GM12801 (cell line): ENCODE data around the gene GPC2.

Experiments used
- TF ChIP-seq, protein P1 (sequence below): IDR thresholded peaks from one replicate; pipeline ENCODE4 v1.5.1; 2011; ENCODE audit warnings: control low read depth; ENCODE audit not compliant: insufficient read length; ENCODE audit errors: extremely low read depth

GPC2 gene

DNA sequence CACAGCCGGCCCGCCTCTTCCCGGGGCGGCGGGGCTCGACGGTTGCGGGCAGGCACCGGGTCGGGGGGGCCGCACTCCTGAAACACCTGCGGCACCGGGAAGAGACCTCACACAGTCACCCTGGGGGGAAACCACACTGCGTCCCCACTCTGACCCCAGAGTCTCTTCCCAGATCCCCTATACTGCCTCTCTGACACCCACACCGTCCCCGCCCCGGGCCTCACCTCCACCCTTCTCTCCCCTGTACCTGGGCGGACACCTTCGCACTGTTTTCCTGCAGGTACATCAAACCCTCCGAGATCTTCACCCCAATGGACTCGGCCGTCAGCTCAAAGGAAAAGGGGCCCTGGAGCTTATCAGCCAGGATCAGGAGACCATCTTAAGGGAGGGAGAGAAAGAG is 5.3 kb downstream of the GPC2 start:
- TF ChIP-seq, protein P1, sequence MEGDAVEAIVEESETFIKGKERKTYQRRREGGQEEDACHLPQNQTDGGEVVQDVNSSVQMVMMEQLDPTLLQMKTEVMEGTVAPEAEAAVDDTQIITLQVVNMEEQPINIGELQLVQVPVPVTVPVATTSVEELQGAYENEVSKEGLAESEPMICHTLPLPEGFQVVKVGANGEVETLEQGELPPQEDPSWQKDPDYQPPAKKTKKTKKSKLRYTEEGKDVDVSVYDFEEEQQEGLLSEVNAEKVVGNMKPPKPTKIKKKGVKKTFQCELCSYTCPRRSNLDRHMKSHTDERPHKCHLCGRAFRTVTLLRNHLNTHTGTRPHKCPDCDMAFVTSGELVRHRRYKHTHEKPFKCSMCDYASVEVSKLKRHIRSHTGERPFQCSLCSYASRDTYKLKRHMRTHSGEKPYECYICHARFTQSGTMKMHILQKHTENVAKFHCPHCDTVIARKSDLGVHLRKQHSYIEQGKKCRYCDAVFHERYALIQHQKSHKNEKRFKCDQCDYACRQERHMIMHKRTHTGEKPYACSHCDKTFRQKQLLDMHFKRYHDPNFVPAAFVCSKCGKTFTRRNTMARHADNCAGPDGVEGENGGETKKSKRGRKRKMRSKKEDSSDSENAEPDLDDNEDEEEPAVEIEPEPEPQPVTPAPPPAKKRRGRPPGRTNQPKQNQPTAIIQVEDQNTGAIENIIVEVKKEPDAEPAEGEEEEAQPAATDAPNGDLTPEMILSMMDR: no peak

GRCh38 chr7:100171087-100171681 is 6.0 kb downstream of the GPC2 start:
- TF ChIP-seq, protein P1: no peak

- TF ChIP-seq, protein P1: no peak
Measured at GRCh38 chr7:100170101-100170897, 6.9 kb downstream of the GPC2 start.

DNA sequence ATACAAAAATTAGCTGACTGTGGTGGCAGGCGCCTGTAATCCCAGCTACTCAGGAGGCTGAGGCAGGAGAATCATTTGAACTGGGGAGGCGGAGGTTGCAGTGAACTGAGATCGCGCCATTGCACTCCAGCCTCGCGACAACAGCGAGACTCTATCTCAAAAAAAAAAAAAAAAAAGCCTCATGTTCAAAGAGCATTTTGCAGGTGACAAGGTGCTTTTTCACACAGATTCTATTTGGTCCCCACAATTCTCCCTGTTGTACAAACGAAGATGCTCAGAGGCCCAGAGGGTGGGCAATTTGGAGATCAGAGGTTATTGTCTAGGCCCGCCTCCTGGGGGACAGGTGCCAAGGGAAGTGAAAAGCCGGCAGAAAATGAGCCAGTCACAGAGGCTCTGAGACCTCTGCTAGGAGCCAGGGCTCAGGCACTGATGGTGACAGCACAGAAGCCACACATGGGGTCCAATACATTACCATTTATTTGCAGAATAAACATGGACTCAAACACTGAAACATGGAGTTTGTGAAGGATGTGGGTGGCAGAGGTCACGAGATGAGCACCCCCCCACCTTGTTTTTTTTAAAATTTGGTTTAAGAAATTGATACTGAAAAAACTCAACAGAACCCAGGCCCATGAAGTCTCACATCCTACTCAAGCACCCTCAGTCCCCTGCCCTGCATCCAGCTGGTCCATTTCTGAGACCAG is 7.9 kb downstream of the GPC2 start:
- TF ChIP-seq, protein P1: no peak

DNA sequence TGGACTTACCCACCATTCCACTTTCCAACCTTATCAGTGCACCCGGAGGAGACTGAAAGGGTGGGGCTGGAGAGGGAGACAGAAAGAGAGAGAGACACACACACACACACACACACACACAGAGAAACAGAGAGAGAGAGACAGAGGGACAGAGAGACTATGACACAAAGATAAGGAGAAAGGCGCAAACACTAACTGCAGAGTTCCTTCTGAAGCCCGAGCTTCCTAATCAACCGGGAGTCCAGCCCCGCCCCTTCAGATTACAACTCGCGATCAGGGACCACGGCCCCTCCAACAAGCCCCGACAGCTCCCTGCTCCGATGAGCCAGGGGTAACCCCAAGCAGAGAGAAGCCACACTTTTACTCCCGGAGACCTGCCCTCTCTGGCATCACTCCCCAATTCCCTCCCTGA is 9.3 kb downstream of the GPC2 start:
- TF ChIP-seq, protein P1: no peak

- TF ChIP-seq, protein P1: no peak
Measured at GRCh38 chr7:100166970-100167911, 9.9 kb downstream of the GPC2 start.
